Glutamatergic neuron (in vitro differentiated cells): ENCODE measurements around the gene ANKRD2. TPM values are rescaled to one million over a fixed set of nuclear protein-coding genes. Genes with fewer than 3 reads are reported as not detected.

Experiments used
- DNase-seq: peaks from one replicate; pipeline ENCODE4 v3.0.0; 2022
- H3K27ac Mint-ChIP-seq: one replicate; pipeline ENCODE4 v1.8.0; 2020; ENCODE audit warnings: mild to moderate bottlenecking, mixed read lengths, inconsistent platforms; ENCODE audit not compliant: unreplicated experiment
- H3K27me3 Mint-ChIP-seq: one replicate; pipeline ENCODE4 v1.8.0; 2020; ENCODE audit warnings: mild to moderate bottlenecking, moderate library complexity, mixed read lengths, inconsistent platforms; ENCODE audit not compliant: unreplicated experiment
- H3K36me3 Mint-ChIP-seq: one replicate; pipeline ENCODE4 v1.8.0; 2020; ENCODE audit warnings: mild to moderate bottlenecking, mixed read lengths, inconsistent platforms; ENCODE audit not compliant: unreplicated experiment
- H3K4me1 Mint-ChIP-seq: one replicate; pipeline ENCODE4 v1.8.0; 2020; ENCODE audit warnings: mild to moderate bottlenecking, low read depth, mixed read lengths, inconsistent platforms; ENCODE audit not compliant: unreplicated experiment
- H3K4me3 Mint-ChIP-seq: one replicate; pipeline ENCODE4 v1.8.0; 2020; ENCODE audit warnings: mild to moderate bottlenecking, mixed read lengths, inconsistent platforms; ENCODE audit not compliant: unreplicated experiment
- H3K9me3 Mint-ChIP-seq: one replicate; pipeline ENCODE4 v1.8.0; 2020; ENCODE audit warnings: mild to moderate bottlenecking, moderate library complexity, mixed read lengths, inconsistent platforms; ENCODE audit not compliant: unreplicated experiment
- CTCF ChIP-seq: fragments of 200-600 bp; sonication (generic); IDR thresholded peaks from one replicate; pipeline ENCODE4 v1.5.0; 2021; ENCODE audit not compliant: partially characterized antibody, unreplicated experiment
- total RNA-seq: library from RNA; stranded (reverse); fragmentation: NEBNext Ultra II Directional; extraction: Animal tissue kit (Norgen Biotek cat#: 25700); gene quantifications from one replicate; pipeline ENCODE4 v1.2.1, GENCODE V29; 2021; ENCODE audit not compliant: unreplicated experiment

The ANKRD2 gene
- total RNA-seq, 1 donor from 2014 or later, result not detected

- H3K27me3 Mint-ChIP-seq, result peaks cover 3% of the 10 kb centered on the region
Observed at GRCh38 chr10:97582169-97582568, 9.6 kb downstream of the ANKRD2 start.

GRCh38 chr10:97583476-97583875 lies 10.9 kb downstream of the ANKRD2 start:
- no peak for DNase-seq
- Mint-ChIP-seq H3K4me3 (no peak overlapping the region), H3K36me3 (no peaks in the 10 kb centered on the region), H3K9me3 (no peaks in the 10 kb centered on the region), H3K27ac (no peak overlapping the region), H3K27me3 (peaks cover 3% of the 10 kb centered on the region), H3K4me1 (no peaks in the 10 kb centered on the region)
- no peak for TF ChIP-seq CTCF

More at GRCh38 chr10:97582169-97582568, 9.6 kb downstream of the ANKRD2 start:
- Mint-ChIP-seq H3K36me3 (no peaks in the 10 kb centered on the region), H3K4me3 (no peak overlapping the region), H3K9me3 (no peaks in the 10 kb centered on the region), H3K27ac (no peak overlapping the region), H3K4me1 (no peaks in the 10 kb centered on the region)
- no peak for TF ChIP-seq CTCF
- DNase-seq, result no peak

- no peak within 1 kb of the TSS for H3K27ac Mint-ChIP-seq
- H3K9me3 Mint-ChIP-seq, result no peaks in the 10 kb centered on the region
Observed at GRCh38 chr10:97584060-97584797, 11.7 kb downstream of the ANKRD2 start, which contains the start of gene HOGA1. Gene HOGA1, plus strand, starts transcription at chr10:97584389. Its CDS starts 315 bp downstream, at chr10:97584704.

GRCh38 chr10:97584798-97585438 lies 12.3 kb downstream of the ANKRD2 start:
- no peak for TF ChIP-seq CTCF
- no peak overlapping the region for H3K4me3 Mint-ChIP-seq

More at GRCh38 chr10:97584060-97584797, 11.7 kb downstream of the ANKRD2 start, which contains the start of gene HOGA1:
- Mint-ChIP-seq H3K36me3 (no peaks in the 10 kb centered on the region), H3K4me3 (no peak within 1 kb of the TSS), H3K4me1 (no peaks in the 10 kb centered on the region), H3K27me3 (peaks cover 3% of the 10 kb centered on the region)
- DNase-seq, result no peak
- no peak for TF ChIP-seq CTCF

GRCh38 chr10:97585439-97585811 lies 12.8 kb downstream of the ANKRD2 start:
- DNase-seq, result no peak
- H3K4me3 Mint-ChIP-seq, result no peak overlapping the region
- no peaks in the 10 kb centered on the region for H3K36me3 Mint-ChIP-seq
- TF ChIP-seq CTCF, result no peak
- no peaks in the 10 kb centered on the region for H3K9me3 Mint-ChIP-seq
- peaks cover 1% of the 10 kb centered on the region for H3K27me3 Mint-ChIP-seq
- no peaks in the 10 kb centered on the region for H3K4me1 Mint-ChIP-seq
- H3K27ac Mint-ChIP-seq, result no peak overlapping the region

More at GRCh38 chr10:97584798-97585438, 12.3 kb downstream of the ANKRD2 start:
- H3K4me1 Mint-ChIP-seq, result no peaks in the 10 kb centered on the region
- H3K27me3 Mint-ChIP-seq, result peaks cover 3% of the 10 kb centered on the region
- no peak overlapping the region for H3K27ac Mint-ChIP-seq
- no peaks in the 10 kb centered on the region for H3K9me3 Mint-ChIP-seq
- no peaks in the 10 kb centered on the region for H3K36me3 Mint-ChIP-seq
- DNase-seq, result no peak
